ENCODE results near the gene PDE6G. TPM values are rescaled to one million over a fixed set of nuclear protein-coding genes. Genes with fewer than 3 reads are reported as not detected.
"Not testable (repeated sequence)": the region's sequence is repeated elsewhere in the genome, so short reads cannot be mapped to it uniquely, and the experiment has no call there.

Gene PDE6G
- total RNA-seq, 1 donor from 2014 or later = 0.50 TPM

DNA sequence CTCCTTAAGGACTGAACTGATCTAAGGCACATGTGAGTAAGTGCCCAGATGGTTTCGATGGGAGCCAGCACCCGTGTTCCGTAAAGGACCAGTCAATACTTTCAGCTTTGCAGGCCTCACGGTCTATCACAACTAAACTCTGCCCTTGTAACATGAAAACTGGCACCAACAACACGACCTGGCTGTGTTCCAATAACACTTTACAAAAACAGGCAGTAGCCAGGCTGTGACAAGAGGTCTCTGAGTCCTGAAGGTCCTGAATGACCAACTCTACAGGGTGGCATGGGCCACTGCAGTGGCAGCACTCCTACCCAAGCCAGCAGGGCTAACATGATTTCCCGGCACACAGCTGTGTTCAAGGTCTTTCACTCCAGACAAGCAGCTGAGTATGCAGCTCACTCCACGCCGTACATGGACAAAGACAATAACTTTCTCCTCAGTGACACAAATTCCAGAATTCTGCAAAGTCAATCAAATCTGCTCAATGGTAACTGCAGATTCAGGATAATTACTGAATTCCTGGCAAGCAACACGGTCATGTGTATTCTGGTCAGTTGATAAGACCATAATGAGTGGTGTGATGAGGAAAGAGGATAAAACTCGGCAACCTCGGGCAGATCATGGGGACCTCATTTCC, 34.7 kb downstream of the PDE6G start:
- H3K4me3 Mint-ChIP-seq (ENCODE audit: low read depth) = no peak overlapping the region
- DNase-seq (ENCODE audit: low spot score, unreplicated experiment) = no peak
- no peak for TF ChIP-seq CTCF (IDR thresholded peaks at IDR 0.05; ENCODE audit: unreplicated experiment)
- no peaks in the 10 kb centered on the region for H3K9me3 Mint-ChIP-seq (ENCODE audit: low read depth)
- H3K36me3 Mint-ChIP-seq (ENCODE audit: insufficient read depth) = peaks cover 54% of the 10 kb centered on the region
- H3K4me1 Mint-ChIP-seq (ENCODE audit: low read depth) = no peaks in the 10 kb centered on the region
- no peaks in the 10 kb centered on the region for H3K27me3 Mint-ChIP-seq
- H3K27ac Mint-ChIP-seq = no peak overlapping the region

- not testable (repeated sequence) for H3K9me3 Mint-ChIP-seq (ENCODE audit: low read depth); H3K27ac Mint-ChIP-seq; H3K27me3 Mint-ChIP-seq; H3K4me3 Mint-ChIP-seq (ENCODE audit: low read depth); DNase-seq (ENCODE audit: low spot score, unreplicated experiment); H3K4me1 Mint-ChIP-seq (ENCODE audit: low read depth)
- H3K36me3 Mint-ChIP-seq (ENCODE audit: insufficient read depth) = peaks cover 40% of the 10 kb centered on the region
Measured at GRCh38 chr17:81618307-81618706, 38.0 kb downstream of the PDE6G start.

- DNase-seq (ENCODE audit: low spot score, unreplicated experiment) = no peak
- no peak overlapping the region for H3K4me3 Mint-ChIP-seq (ENCODE audit: low read depth)
- H3K27ac Mint-ChIP-seq = no peak overlapping the region
- H3K27me3 Mint-ChIP-seq = no peaks in the 10 kb centered on the region
- peaks cover 44% of the 10 kb centered on the region for H3K36me3 Mint-ChIP-seq (ENCODE audit: insufficient read depth)
- no peaks in the 10 kb centered on the region for H3K9me3 Mint-ChIP-seq (ENCODE audit: low read depth)
- no peaks in the 10 kb centered on the region for H3K4me1 Mint-ChIP-seq (ENCODE audit: low read depth)
- TF ChIP-seq CTCF (IDR thresholded peaks at IDR 0.05; ENCODE audit: unreplicated experiment) = no peak
Measured at GRCh38 chr17:81616877-81617276, 39.5 kb downstream of the PDE6G start.

DNA sequence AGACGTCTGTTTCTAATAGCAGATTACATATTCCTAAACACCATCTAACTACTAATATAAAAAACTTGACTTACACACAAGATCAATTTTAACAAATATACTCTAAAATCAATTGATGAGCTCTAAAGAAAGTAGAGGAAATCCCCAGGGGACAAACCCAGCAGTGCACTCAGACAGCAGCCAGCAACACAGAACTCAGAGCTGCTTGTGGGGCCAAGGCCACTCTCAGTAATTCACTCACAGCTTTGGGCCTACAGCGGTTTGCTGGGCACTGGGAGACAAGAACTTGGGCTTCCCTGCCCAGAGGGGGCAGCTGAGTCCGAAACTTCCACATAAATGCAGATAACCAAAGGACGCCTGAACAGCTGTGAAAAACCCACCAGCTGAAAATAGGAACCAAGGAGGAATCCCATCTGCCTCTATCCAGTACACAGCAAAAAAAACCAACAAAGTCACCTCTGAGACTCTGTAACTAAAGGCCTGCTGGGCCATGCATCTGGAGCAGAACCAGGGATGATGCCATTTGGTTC, 40.9 kb downstream of the PDE6G start:
- peaks cover 31% of the 10 kb centered on the region for H3K36me3 Mint-ChIP-seq (ENCODE audit: insufficient read depth)
- TF ChIP-seq CTCF (IDR thresholded peaks at IDR 0.05; ENCODE audit: unreplicated experiment) = no peak
- H3K27me3 Mint-ChIP-seq = no peaks in the 10 kb centered on the region

GRCh38 chr17:81612172-81612970, 44.0 kb downstream of the PDE6G start:
- H3K4me1 Mint-ChIP-seq (ENCODE audit: low read depth) = no peaks in the 10 kb centered on the region
- no peak for TF ChIP-seq CTCF (IDR thresholded peaks at IDR 0.05; ENCODE audit: unreplicated experiment)
- H3K4me3 Mint-ChIP-seq (ENCODE audit: low read depth) = no peak overlapping the region
- no peak overlapping the region for H3K27ac Mint-ChIP-seq
- no peaks in the 10 kb centered on the region for H3K27me3 Mint-ChIP-seq
- no peaks in the 10 kb centered on the region for H3K9me3 Mint-ChIP-seq (ENCODE audit: low read depth)
- peaks cover 22% of the 10 kb centered on the region for H3K36me3 Mint-ChIP-seq (ENCODE audit: insufficient read depth)
- DNase-seq (ENCODE audit: low spot score, unreplicated experiment) = no peak

More for the DNA sequence above, 40.9 kb downstream of the PDE6G start:
- no peaks in the 10 kb centered on the region for H3K4me1 Mint-ChIP-seq (ENCODE audit: low read depth)
- no peak overlapping the region for H3K4me3 Mint-ChIP-seq (ENCODE audit: low read depth)
- H3K27ac Mint-ChIP-seq = no peak overlapping the region
- DNase-seq (ENCODE audit: low spot score, unreplicated experiment) = no peak
- no peaks in the 10 kb centered on the region for H3K9me3 Mint-ChIP-seq (ENCODE audit: low read depth)
